Coronary artery (tissue), 2 donors: ENCODE measurements around the gene JAZF1.

ENCODE experiments used
- DNase-seq: peaks from one replicate; pipeline ENCODE4 v3.0.0-alpha.2; 2017; ENCODE audit warnings: low spot score
- H3K27ac ChIP-seq, 2 donors: fragments of 200-600 bp; sonication (generic); one replicate each; pipeline ENCODE4 v1.5.1; 2016 to 2019
- H3K4me3 ChIP-seq: fragments of 200-600 bp; sonication (generic); 2 replicates; pipeline ENCODE4 v1.5.1; 2016; ENCODE audit warnings: mild to moderate bottlenecking, moderate library complexity
- TF ChIP-seq, protein P1 (sequence below): fragments of 200-600 bp; sonication (generic); IDR thresholded peaks from one replicate; pipeline ENCODE4 v1.5.1; 2019; ENCODE audit warnings: antibody characterized with exemption

Gene JAZF1

DNA sequence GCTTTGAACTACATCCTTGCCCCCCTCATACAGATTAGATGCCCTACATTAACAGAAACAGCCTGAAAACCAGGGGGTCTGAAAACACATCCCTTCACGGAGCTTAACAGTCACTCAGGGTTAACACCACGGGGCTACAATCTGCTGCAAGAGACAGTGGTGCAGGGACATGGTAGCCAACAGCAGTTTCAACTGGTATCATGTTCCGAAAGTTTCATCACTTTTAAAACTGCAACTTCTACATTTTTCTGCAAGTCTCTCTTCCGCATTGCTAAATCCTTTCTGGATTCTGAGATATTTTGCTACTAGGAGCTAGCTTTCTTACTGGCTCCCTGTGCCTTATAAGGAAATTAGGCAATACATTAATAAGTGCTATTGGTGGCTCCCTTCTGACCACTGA, 92.6 kb downstream of the JAZF1 start:
- TF ChIP-seq, protein P1, sequence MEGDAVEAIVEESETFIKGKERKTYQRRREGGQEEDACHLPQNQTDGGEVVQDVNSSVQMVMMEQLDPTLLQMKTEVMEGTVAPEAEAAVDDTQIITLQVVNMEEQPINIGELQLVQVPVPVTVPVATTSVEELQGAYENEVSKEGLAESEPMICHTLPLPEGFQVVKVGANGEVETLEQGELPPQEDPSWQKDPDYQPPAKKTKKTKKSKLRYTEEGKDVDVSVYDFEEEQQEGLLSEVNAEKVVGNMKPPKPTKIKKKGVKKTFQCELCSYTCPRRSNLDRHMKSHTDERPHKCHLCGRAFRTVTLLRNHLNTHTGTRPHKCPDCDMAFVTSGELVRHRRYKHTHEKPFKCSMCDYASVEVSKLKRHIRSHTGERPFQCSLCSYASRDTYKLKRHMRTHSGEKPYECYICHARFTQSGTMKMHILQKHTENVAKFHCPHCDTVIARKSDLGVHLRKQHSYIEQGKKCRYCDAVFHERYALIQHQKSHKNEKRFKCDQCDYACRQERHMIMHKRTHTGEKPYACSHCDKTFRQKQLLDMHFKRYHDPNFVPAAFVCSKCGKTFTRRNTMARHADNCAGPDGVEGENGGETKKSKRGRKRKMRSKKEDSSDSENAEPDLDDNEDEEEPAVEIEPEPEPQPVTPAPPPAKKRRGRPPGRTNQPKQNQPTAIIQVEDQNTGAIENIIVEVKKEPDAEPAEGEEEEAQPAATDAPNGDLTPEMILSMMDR, result no peak
- H3K27ac ChIP-seq, result peak overlapping the region in 1 of 2 donors; percentile 51
- DNase-seq, result no peak
- H3K4me3 ChIP-seq, result no peak overlapping the region

DNA sequence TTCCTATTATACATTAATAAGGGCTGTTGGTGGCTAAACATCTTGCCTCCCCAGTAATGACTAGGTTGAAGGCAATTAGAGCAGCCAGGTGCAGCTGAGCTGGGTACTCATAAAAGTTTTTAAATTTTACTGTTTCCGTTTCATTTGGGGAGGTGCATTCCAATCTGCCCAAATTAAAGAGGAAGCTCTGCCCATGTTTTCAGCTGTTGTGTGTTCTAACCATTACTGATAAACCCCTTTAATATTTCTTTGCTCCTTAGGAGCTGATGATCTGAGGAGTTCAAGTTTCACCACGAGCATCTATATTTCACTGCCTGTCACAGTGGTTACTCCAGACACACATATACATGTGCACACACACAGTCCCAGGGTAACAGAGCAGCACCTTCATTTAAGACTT, 94.4 kb downstream of the JAZF1 start:
- H3K27ac ChIP-seq, result no peak overlapping the region
- TF ChIP-seq, protein P1, result no peak
- no peak for DNase-seq
- H3K4me3 ChIP-seq, result no peak overlapping the region

DNA sequence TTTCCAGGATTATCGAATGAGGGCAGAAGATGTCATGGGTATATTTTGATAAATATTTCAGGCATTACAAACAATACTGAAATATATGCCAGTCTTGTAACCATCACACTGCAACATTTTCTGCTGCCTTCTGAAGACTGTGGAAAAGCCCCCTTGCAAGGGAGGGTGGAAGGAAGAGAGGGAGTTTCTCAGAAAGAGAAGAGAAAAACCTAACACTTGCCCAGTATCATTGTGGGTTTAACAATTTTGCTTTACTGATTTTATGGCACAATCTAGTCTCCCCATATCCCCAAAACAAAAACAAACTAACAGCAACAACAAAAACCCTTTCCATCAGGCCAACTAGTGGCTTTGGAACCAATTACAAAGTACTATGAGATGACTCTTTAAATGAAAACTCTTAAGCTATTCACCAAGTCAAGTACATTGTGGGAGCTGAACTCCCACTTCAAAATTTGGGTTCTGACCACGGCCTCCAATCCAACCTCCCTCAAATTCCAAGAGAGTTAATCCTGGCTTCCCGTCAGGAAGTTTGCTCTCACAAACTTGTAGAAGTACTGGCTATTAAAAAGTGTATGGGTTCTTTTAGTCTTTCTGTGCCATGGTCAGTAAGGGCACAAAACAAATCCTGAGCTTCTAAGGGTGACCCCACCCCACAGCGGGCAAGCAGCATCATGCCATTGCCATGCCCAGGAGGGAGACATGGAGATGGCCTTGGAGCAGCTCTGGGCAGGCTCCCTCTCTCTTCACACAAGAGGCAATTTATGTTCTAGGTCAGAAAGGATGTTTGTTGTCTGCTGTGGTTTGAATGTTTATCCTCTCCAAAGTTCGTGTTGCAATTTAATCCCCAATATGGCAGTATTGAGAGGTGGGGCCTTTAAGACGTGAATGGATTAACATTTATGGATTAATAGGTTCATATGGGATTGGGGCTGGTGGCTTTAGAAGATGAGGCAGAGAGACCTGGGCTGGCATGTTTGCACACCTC, 96.3 kb downstream of the JAZF1 start:
- TF ChIP-seq, protein P1, result no peak
- Histone ChIP-seq H3K4me3 (peak overlapping the region; percentile 2), H3K27ac (peak overlapping the region; percentile 38 to 76)
- DNase-seq, result no peak

DNA sequence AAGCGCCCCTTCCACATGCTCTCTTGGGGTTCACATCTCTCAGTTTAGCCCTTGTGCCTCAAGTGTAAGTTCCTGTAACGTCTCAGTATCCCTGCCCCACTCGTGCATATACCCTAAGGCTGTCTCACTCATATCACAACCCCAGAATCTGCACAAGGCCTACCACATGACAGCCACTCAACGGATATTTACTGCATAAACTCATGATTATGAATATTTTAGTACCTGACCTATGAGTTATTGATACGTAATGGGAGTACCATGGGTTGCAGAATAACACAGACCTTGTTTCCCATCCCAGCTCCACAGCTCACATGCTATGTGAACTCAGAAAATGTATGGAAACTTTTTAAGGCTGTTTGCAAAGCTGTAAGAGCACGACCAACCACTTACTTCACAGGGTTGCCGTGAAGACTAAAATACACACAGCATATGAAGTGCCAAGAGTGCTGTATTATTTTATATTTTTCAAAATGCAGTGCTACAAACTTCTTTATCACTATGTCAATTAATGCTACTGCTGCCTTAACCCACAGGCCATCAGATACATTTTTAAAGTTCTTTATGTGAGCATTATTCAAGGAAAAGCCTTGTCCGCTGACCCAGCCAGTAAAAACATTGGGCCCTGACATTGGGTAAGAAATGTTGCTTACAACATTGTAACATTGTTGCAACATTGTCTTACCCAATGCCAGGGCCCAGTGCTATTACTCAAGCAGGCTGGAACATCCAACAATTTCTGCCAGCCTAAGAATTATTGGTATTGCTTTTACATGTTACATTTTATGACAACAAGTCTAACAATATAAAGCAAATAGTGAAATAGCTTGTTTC, 97.2 kb downstream of the JAZF1 start:
- TF ChIP-seq, protein P1, result no peak
- Histone ChIP-seq H3K27ac (peak overlapping the region; percentile 38 to 76), H3K4me3 (peak overlapping the region; percentile 4)
- no peak for DNase-seq

DNA sequence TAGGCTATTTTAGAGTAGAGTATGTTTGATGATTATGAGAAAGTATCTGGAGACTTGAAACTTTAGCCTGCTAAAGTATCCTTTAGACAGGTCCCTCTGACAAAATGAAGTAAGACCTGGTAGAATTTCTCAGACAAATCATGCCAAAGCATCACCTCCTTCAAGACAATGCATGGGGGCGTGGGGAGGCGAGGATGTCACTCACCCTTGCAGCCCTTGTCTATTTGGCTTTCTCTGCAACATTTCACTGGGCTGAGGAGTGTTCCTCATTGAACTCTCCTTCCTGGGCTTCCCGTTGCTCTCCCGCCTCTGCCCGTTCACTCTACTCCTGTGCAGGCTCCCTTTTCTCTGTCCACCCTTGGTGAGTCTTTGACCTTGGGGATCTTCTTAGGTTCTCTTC, 98.5 kb downstream of the JAZF1 start:
- no peak for DNase-seq
- no peak overlapping the region for H3K27ac ChIP-seq
- no peak overlapping the region for H3K4me3 ChIP-seq
- TF ChIP-seq, protein P1, result no peak

DNA sequence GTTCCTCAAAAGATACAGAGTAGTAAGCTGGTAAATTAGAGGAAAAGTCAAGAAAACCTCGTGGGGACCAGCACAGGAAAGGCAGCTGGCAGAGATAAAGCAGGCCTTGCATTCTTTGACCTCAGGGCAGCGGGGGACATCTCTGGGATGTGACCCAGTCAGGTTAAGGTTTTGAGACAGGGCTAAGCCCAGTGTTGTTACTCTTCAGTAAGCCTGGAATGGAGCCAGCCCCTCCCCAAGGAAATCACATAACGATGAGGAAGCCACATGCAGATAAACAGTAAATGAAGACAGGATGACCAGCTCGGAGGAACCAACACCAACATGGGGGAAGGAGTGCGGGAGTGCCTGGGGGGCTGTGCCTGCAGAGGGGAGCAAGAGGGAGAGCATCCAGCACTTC, 99.6 kb downstream of the JAZF1 start:
- Histone ChIP-seq H3K27ac (no peak overlapping the region), H3K4me3 (no peak overlapping the region)
- TF ChIP-seq, protein P1, result no peak
- DNase-seq, result no peak
